Brain microvascular endothelial cell (primary cell): Measurements from ENCODE around the gene PTPN22.

Experiments
- DNase-seq: peaks from one replicate; pipeline ENCODE4 v3.0.0-alpha.2; 2020
- H3K27ac ChIP-seq: fragments of 250-450 bp; sonication (Bioruptor Pico); 2 replicates; pipeline ENCODE4 v1.5.1; 2020; ENCODE audit warnings: mild to moderate bottlenecking, moderate library complexity
- H3K27me3 ChIP-seq: fragments of 250-450 bp; sonication (Bioruptor Pico); replicated peaks from 2 replicates; pipeline ENCODE4 v1.5.1; 2020; ENCODE audit warnings: mild to moderate bottlenecking
- H3K36me3 ChIP-seq: fragments of 250-450 bp; sonication (Bioruptor Pico); replicated peaks from 2 replicates; pipeline ENCODE4 v1.5.1; 2020; ENCODE audit warnings: mild to moderate bottlenecking
- H3K4me3 ChIP-seq: 2 replicates; pipeline ENCODE4 v1.5.1; 2011; ENCODE audit warnings: low read depth, mild to moderate bottlenecking, control low read depth, low read length, moderate library complexity
- in situ Hi-C: cut with HindIII; loops from 2 replicates; pipeline ENCODE4 v1.10.0; 2017; ENCODE audit warnings: low sequenced_read_pairs, low pct_ligation_motif_present
- TF ChIP-seq, protein P1 (sequence below): IDR thresholded peaks from 2 replicates; pipeline ENCODE4 v1.5.1; 2011; ENCODE audit warnings: low read depth, mild to moderate bottlenecking, moderate library complexity, low read length, control low read depth, inconsistent platforms; ENCODE audit errors: missing control alignments

The PTPN22 gene

GRCh38 chr1:113860891-113861290 is 10.6 kb downstream of the PTPN22 start:
- Histone ChIP-seq H3K4me3 (no peak overlapping the region), H3K36me3 (no peaks in the 10 kb centered on the region), H3K27ac (peak overlapping the region; percentile 95), H3K27me3 (no peaks in the 10 kb centered on the region)
- TF ChIP-seq, protein P1, sequence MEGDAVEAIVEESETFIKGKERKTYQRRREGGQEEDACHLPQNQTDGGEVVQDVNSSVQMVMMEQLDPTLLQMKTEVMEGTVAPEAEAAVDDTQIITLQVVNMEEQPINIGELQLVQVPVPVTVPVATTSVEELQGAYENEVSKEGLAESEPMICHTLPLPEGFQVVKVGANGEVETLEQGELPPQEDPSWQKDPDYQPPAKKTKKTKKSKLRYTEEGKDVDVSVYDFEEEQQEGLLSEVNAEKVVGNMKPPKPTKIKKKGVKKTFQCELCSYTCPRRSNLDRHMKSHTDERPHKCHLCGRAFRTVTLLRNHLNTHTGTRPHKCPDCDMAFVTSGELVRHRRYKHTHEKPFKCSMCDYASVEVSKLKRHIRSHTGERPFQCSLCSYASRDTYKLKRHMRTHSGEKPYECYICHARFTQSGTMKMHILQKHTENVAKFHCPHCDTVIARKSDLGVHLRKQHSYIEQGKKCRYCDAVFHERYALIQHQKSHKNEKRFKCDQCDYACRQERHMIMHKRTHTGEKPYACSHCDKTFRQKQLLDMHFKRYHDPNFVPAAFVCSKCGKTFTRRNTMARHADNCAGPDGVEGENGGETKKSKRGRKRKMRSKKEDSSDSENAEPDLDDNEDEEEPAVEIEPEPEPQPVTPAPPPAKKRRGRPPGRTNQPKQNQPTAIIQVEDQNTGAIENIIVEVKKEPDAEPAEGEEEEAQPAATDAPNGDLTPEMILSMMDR: no peak
- DNase-seq: peak; percentile 68
- in situ Hi-C loops: no loop called here

GRCh38 chr1:113859478-113860175 is 11.9 kb downstream of the PTPN22 start:
- no peaks in the 10 kb centered on the region for H3K36me3 ChIP-seq
- no peak overlapping the region for H3K4me3 ChIP-seq
- no peak for DNase-seq
- TF ChIP-seq, protein P1: no peak
- H3K27me3 ChIP-seq: no peaks in the 10 kb centered on the region
- H3K27ac ChIP-seq: no peak overlapping the region
- in situ Hi-C loops: no loop called here

GRCh38 chr1:113858982-113859381 is 12.5 kb downstream of the PTPN22 start:
- H3K4me3 ChIP-seq: no peak overlapping the region
- H3K27ac ChIP-seq: no peak overlapping the region
- no peaks in the 10 kb centered on the region for H3K36me3 ChIP-seq
- TF ChIP-seq, protein P1: no peak
- no peaks in the 10 kb centered on the region for H3K27me3 ChIP-seq
- no peak for DNase-seq
- in situ Hi-C loops: no loop called here

DNA sequence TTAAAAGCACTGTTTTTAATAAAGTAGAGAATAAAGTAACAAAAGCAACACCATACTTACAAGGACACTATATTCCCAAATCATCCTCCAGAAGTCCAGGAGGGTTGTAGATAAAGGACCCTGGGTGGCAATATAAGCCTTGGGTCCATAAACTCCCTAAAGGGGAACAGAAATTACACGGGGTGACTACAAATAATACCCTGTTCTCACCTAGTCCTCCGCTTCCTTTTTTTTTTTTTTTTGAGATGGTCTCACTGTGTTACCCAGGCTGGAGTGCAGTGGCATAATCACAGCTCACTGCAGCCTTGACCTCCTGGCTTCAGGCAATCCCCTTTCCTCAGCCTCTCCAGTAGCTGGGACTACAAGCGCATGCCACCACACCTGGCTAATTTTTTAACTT is 13.1 kb downstream of the PTPN22 start:
- no peak overlapping the region for H3K27ac ChIP-seq
- H3K27me3 ChIP-seq: no peaks in the 10 kb centered on the region
- H3K4me3 ChIP-seq: no peak overlapping the region
- in situ Hi-C loops: no loop called here
- TF ChIP-seq, protein P1: no peak
- no peaks in the 10 kb centered on the region for H3K36me3 ChIP-seq
- DNase-seq: no peak

DNA sequence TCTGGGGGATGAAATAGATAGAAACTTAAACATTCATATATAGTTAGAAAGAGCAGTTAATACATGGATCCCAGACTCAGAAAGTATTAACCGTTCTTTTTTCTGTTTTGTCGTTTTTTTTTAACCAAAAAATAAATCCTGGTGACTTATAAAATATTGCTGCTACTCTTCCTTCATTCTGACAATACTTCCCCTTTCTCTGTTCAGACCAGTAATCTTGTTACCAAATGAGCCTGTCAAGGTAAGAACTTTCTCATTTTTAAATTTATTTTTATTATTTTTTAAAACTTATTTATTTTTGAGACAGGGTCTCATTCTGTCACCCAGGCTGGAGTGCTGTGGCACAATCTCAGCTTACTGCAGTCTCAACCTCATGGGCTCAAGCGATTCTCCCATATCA is 13.7 kb downstream of the PTPN22 start:
- Histone ChIP-seq H3K27ac (no peak overlapping the region), H3K27me3 (no peaks in the 10 kb centered on the region), H3K36me3 (no peaks in the 10 kb centered on the region), H3K4me3 (no peak overlapping the region)
- in situ Hi-C loops: no loop called here
- TF ChIP-seq, protein P1: no peak
- no peak for DNase-seq

DNA sequence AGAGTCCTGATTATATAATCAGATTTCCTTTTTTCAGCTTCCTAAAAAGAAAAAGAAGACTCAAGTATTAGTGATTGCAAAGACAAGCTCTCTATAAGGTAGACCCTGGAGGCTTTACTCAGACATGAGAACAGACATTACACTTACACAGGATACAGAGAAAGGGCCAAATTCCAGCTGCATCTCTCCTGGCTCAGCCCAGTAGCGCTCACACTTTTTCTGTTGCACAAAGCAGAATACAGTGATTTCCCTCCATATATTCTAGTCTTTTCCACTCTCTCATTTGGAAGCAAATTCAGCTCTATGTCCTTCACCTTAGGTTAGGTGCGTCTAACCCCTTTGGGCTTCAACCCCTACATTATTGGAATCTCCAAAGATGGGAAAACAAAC is 15.1 kb downstream of the PTPN22 start:
- in situ Hi-C loops: no loop called here
- Histone ChIP-seq H3K27ac (no peak overlapping the region), H3K4me3 (no peak overlapping the region), H3K36me3 (no peaks in the 10 kb centered on the region), H3K27me3 (no peaks in the 10 kb centered on the region)
- TF ChIP-seq, protein P1: no peak
- no peak for DNase-seq
